B cell (primary cell): ENCODE results near the gene ADAMTS2. TPM values are rescaled to one million over a fixed set of nuclear protein-coding genes. Genes with fewer than 3 reads are reported as not detected.

Source experiments
- ATAC-seq: fragments of 200-7000 bp; cut with Tn5 transposase; one replicate; pipeline ENCODE4 v1.10.0; 2021; ENCODE audit warnings: low read depth, mild to moderate bottlenecking, moderate number of reproducible peaks, moderate library complexity
- CTCF ChIA-PET: fragments of 350-600 bp; sonication (Branson Sonifier 250); formaldehyde crosslinking; loops from one replicate; lab custom pipeline; 2021; ENCODE audit warnings: antibody characterized with exemption, inconsistent platforms; lab: Charles Lee
- POLR2A ChIA-PET: fragments of 350-600 bp; sonication (Branson Sonifier 250); formaldehyde crosslinking; loops from one replicate; lab custom pipeline; 2021; ENCODE audit warnings: antibody characterized with exemption; lab: Charles Lee
- DNase-seq: peaks from one replicate; pipeline ENCODE4 v3.0.0; 2013
- H2AFZ ChIP-seq: 2 replicates; pipeline ENCODE4 v1.6.1; 2012; ENCODE audit warnings: mild to moderate bottlenecking, low read depth, low read length; ENCODE audit not compliant: insufficient read depth, poor library complexity, severe bottlenecking
- H3K27ac ChIP-seq, 2 donors: 1 replicate in 1 of 2; 2 replicates in 1 of 2; pipeline ENCODE4 v1.5.1; 2012 to 2013; ENCODE audit warnings: low read length in 2 of 2, mild to moderate bottlenecking in 2 of 2, moderate library complexity in 1 of 2
- H3K27me3 ChIP-seq, 4 experiments: fragments of 200-600 bp in 1 of 4; sonication (generic) in 1 of 4; replicated peaks in 1 of 4; 1 replicate in 2 of 4; 2 replicates in 2 of 4; pipeline versions ENCODE4 v1.6.1 to v1.7.0; 2013 to 2016; ENCODE audit warnings: low read length in 3 of 4, mild to moderate bottlenecking in 2 of 4, mixed read lengths in 1 of 4, moderate library complexity in 1 of 4; ENCODE audit not compliant: insufficient read depth in 4 of 4, control insufficient read depth in 3 of 4; ENCODE audit errors: control extremely low read depth in 1 of 4
- H3K36me3 ChIP-seq, 2 experiments: replicated peaks in 1 of 2; 1 replicate in 1 of 2; 2 replicates in 1 of 2; pipeline versions ENCODE4 v1.6.1 to v1.7.1; 2013; ENCODE audit warnings: low read length in 1 of 2; ENCODE audit not compliant: insufficient read depth in 2 of 2, control insufficient read depth in 1 of 2; ENCODE audit errors: control extremely low read depth in 1 of 2, extremely low read depth in 1 of 2
- H3K4me1 ChIP-seq, 2 donors: fragments of 200-600 bp in 1 of 2; sonication (generic) in 1 of 2; 1 replicate in 1 of 2; 2 replicates in 1 of 2; pipeline versions ENCODE4 v1.5.1 to v1.6.1; 2013 to 2017; ENCODE audit warnings: low read length in 2 of 2; ENCODE audit not compliant: control insufficient read depth in 2 of 2, insufficient read depth in 2 of 2
- H3K4me2 ChIP-seq: replicated peaks from 2 replicates; pipeline ENCODE3; 2012; ENCODE audit warnings: mild to moderate bottlenecking, low read depth, low read length; ENCODE audit not compliant: poor library complexity, severe bottlenecking
- H3K4me3 ChIP-seq, 5 experiments: fragments of 200-600 bp in 1 of 5; sonication (generic) in 1 of 5; 1 replicate in 3 of 5; 2 replicates in 2 of 5; pipeline versions ENCODE4 v1.5.1 to v1.7.0; 2011 to 2016; ENCODE audit warnings: low read length in 4 of 5, mild to moderate bottlenecking in 4 of 5, low read depth in 2 of 5, control low read depth in 1 of 5, moderate library complexity in 1 of 5; ENCODE audit not compliant: insufficient read depth in 1 of 5; ENCODE audit errors: control extremely low read depth in 1 of 5, extremely low read depth in 1 of 5
- H3K79me2 ChIP-seq: fragments of 200-600 bp; sonication (generic); one replicate; pipeline ENCODE4 v1.6.0; 2016; ENCODE audit warnings: low read length; ENCODE audit not compliant: control insufficient read depth, insufficient read depth
- H3K9ac ChIP-seq: fragments of 200-600 bp; sonication (generic); 2 replicates; pipeline ENCODE4 v1.6.1; 2017; ENCODE audit warnings: mild to moderate bottlenecking, low read length, moderate library complexity
- H3K9me3 ChIP-seq, 3 donors: one replicate each; pipeline versions ENCODE4 v1.6.1 to v1.7.1; 2013; ENCODE audit warnings: low read length in 2 of 3; ENCODE audit not compliant: control insufficient read depth in 2 of 3, insufficient read depth in 1 of 3; ENCODE audit errors: control extremely low read depth in 1 of 3
- H4K20me1 ChIP-seq: 2 replicates; pipeline ENCODE4 v1.6.0; 2012; ENCODE audit warnings: mild to moderate bottlenecking, low read length; ENCODE audit not compliant: insufficient read depth, control insufficient read depth, poor library complexity, severe bottlenecking
- H3K27ac Mint-ChIP-seq: one replicate; pipeline ENCODE4 v1.8.0; 2021; ENCODE audit warnings: mixed read lengths
- H3K27me3 Mint-ChIP-seq: one replicate; pipeline ENCODE4 v1.8.0; 2021; ENCODE audit warnings: mixed read lengths
- H3K4me1 Mint-ChIP-seq: one replicate; pipeline ENCODE4 v1.8.0; 2021; ENCODE audit warnings: mixed read lengths
- H3K4me3 Mint-ChIP-seq: one replicate; pipeline ENCODE4 v1.8.0; 2021; ENCODE audit warnings: mixed read lengths
- H3K9me3 Mint-ChIP-seq: one replicate; pipeline ENCODE4 v1.8.0; 2022; ENCODE audit warnings: mixed read lengths; ENCODE audit not compliant: insufficient read depth
- CTCF ChIP-seq: fragments of 200-600 bp; IDR thresholded peaks from one replicate; pipeline ENCODE4 v1.8.0; 2022; ENCODE audit warnings: antibody characterized with exemption, mild to moderate bottlenecking
- EZH2 ChIP-seq: IDR thresholded peaks from 2 replicates; pipeline ENCODE4 v1.6.1; 2012; ENCODE audit warnings: borderline replicate concordance, low read depth, mild to moderate bottlenecking, moderate library complexity, low read length; ENCODE audit not compliant: insufficient read depth, poor library complexity, severe bottlenecking
- WGBS: methylation state at CpG from one replicate; pipeline ENCODE4 v1.1.5; 2013; ENCODE audit warnings: missing lambda C conversion rate; ENCODE audit not compliant: insufficient coverage; 5-methylcytosine and 5-hydroxymethylcytosine counted together
- intact Hi-C: fragments of 100-400 bp; cut with micrococcal nuclease; formaldehyde crosslinking; loops from one replicate; pipeline ENCODE4 v1.10.0; 2022
- polyA plus RNA-seq: library from polyadenylated mRNA; depleted of rRNA; stranded (reverse); fragments of >200 nt; gene quantifications from 2 replicates; pipeline ENCODE4 v1.2.3, GENCODE V29; 2012
- total RNA-seq, 2 donors: library from RNA; stranded (reverse); fragments of 120-200 nt in 1 of 2; gene quantifications; 1 replicate in 1 of 2; 2 replicates in 1 of 2; pipeline versions ENCODE4 v1.2.3 to v1.2.4, GENCODE V29; 2013 to 2022

Gene ADAMTS2
- total and polyA plus RNA-seq, 2 donors (not counting 1 experiment from before 2014, with no cell fraction given), result not detected

GRCh38 chr5:179243333-179243732, 101.9 kb downstream of the ADAMTS2 start:
- no peak overlapping the region for H3K27ac ChIP-seq
- no peaks in the 10 kb centered on the region for H3K36me3 ChIP-seq
- CTCF ChIA-PET, result no interaction called here
- H3K4me3 Mint-ChIP-seq, result no peak overlapping the region
- ATAC-seq, result no peak
- H3K9me3 ChIP-seq, result peaks cover 0 to 14% (median 3%) of the 10 kb centered on the region in 3 donors
- no peak overlapping the region for H3K4me2 ChIP-seq
- H3K9ac ChIP-seq, result no peak overlapping the region
- no peaks in the 10 kb centered on the region for H3K27me3 ChIP-seq
- 88% methylated on average over 2 of the region's 3 CpGs for WGBS
- no peak for DNase-seq
- H3K4me3 ChIP-seq, result no peak overlapping the region
- H3K27ac Mint-ChIP-seq, result no peak overlapping the region
- peaks cover 7% of the 10 kb centered on the region for H3K9me3 Mint-ChIP-seq
- TF ChIP-seq CTCF, result no peak
- no peak for TF ChIP-seq EZH2
- no peaks in the 10 kb centered on the region for H3K79me2 ChIP-seq
- no peak overlapping the region for H2AFZ ChIP-seq
- no peaks in the 10 kb centered on the region for H4K20me1 ChIP-seq
- H3K27me3 Mint-ChIP-seq, result peaks cover 23% of the 10 kb centered on the region
- no peaks in the 10 kb centered on the region for H3K4me1 ChIP-seq
- intact Hi-C loops, result no loop called here
- H3K4me1 Mint-ChIP-seq, result no peaks in the 10 kb centered on the region
- POLR2A ChIA-PET, result no interaction called here

GRCh38 chr5:179242676-179243075, 102.6 kb downstream of the ADAMTS2 start:
- H3K27ac Mint-ChIP-seq, result no peak overlapping the region
- H3K4me3 ChIP-seq, result no peak overlapping the region
- H3K4me3 Mint-ChIP-seq, result no peak overlapping the region

More at GRCh38 chr5:179242676-179243075, 102.6 kb downstream of the ADAMTS2 start:
- Histone ChIP-seq H4K20me1 (no peaks in the 10 kb centered on the region), H3K79me2 (no peaks in the 10 kb centered on the region), H3K27ac (no peak overlapping the region), H3K4me2 (no peak overlapping the region), H3K27me3 (no peaks in the 10 kb centered on the region), H2AFZ (no peak overlapping the region), H3K36me3 (no peaks in the 10 kb centered on the region), H3K9me3 (peaks cover 0 to 17% (median 3%) of the 10 kb centered on the region in 3 donors), H3K4me1 (no peaks in the 10 kb centered on the region), H3K9ac (no peak overlapping the region)
- peaks cover 7% of the 10 kb centered on the region for H3K9me3 Mint-ChIP-seq
- ChIA-PET CTCF (no interaction called here), POLR2A (no interaction called here)
- no peaks in the 10 kb centered on the region for H3K4me1 Mint-ChIP-seq
- no peak for TF ChIP-seq EZH2
- TF ChIP-seq CTCF, result no peak
- DNase-seq, result no peak
- ATAC-seq, result no peak
- peaks cover 23% of the 10 kb centered on the region for H3K27me3 Mint-ChIP-seq
- intact Hi-C loops, result no loop called here
- WGBS, result 78% methylated on average over 5 of the region's 6 CpGs
